Limb (tissue), 2 donors: ENCODE measurements around the gene EVI5.

Source experiments
- DNase-seq, 2 donors: peaks; one replicate each; pipeline ENCODE4 v3.0.0-alpha.2; 2016; ENCODE audit errors: extremely low spot score in 2 of 2

Gene EVI5

GRCh38 chr1:92464588-92465255, 320.2 kb downstream of the EVI5 start:
- DNase-seq, result no peak

GRCh38 chr1:92461364-92462097, 323.4 kb downstream of the EVI5 start:
- DNase-seq, result no peak

GRCh38 chr1:92459871-92460320, 325.0 kb downstream of the EVI5 start:
- DNase-seq, result no peak
